Measurements from ENCODE around the gene SLC7A7. TPM values are rescaled to one million over a fixed set of nuclear protein-coding genes. Genes with fewer than 3 reads are reported as not detected.
A peak's percentile ranks its signal among the peaks of the same experiment; 100 is the strongest.

SLC7A7 gene
- total and polyA plus RNA-seq, 12 donors, result 1.1 to 16.1 (median 2.8) TPM

DNA sequence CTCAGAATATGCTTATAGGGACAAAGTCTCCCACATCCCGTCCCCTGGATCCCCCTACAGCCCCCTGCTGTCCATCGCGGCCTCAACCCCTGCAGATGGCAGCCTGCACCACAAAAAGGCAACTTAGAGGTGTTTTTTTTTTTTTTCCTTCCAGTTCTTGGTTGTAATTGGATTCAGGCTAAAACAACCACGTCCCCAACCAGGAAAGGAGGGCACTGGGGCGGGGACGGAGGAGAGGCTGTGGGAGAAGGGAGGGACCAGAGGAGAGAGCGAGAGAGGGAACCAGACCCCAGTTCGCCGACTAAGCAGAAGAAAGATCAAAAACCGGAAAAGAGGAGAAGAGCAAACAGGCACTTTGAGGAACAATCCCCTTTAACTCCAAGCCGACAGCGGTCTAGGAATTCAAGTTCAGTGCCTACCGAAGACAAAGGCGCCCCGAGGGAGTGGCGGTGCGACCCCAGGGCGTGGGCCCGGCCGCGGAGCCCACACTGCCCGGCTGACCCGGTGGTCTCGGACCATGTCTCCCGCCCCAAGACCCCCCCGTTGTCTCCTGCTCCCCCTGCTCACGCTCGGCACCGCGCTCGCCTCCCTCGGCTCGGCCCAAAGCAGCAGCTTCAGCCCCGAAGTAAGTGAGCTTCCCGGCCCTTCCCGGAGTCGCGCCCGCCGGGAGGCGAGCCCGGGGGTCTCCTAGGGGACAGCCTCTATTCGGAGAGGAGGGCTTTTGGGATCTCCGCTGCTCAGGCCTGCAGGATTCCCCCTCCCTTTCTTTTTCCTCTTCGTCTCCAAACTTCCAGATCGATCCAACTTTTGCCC, 21.3 kb upstream of the SLC7A7 start, which contains the start of gene MMP14:
Gene MMP14, plus strand, starts transcription at position 285 of the 813 bp plus-strand sequence. Its CDS starts 233 bp downstream, at position 518.
- TF ChIP-seq, protein P1, sequence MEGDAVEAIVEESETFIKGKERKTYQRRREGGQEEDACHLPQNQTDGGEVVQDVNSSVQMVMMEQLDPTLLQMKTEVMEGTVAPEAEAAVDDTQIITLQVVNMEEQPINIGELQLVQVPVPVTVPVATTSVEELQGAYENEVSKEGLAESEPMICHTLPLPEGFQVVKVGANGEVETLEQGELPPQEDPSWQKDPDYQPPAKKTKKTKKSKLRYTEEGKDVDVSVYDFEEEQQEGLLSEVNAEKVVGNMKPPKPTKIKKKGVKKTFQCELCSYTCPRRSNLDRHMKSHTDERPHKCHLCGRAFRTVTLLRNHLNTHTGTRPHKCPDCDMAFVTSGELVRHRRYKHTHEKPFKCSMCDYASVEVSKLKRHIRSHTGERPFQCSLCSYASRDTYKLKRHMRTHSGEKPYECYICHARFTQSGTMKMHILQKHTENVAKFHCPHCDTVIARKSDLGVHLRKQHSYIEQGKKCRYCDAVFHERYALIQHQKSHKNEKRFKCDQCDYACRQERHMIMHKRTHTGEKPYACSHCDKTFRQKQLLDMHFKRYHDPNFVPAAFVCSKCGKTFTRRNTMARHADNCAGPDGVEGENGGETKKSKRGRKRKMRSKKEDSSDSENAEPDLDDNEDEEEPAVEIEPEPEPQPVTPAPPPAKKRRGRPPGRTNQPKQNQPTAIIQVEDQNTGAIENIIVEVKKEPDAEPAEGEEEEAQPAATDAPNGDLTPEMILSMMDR (IDR thresholded peaks at IDR 0.05), result peak in 8 of 9 donors; percentile 23 to 71 (median 42)
- intact Hi-C loops (cut with DNase I), result loop anchor here in 3 of 10 donors (1.0 to 2.0 kb wide), 3 partner anchors 7 to 16 kb away; partner anchors contain the start of gene MRPL52 (in 1 of the 3)
- H3K9me3 ChIP-seq, result no peaks in the 10 kb centered on the region
- peaks cover 7 to 47% (median 30%) of the 10 kb centered on the region in 9 donors for H3K4me1 ChIP-seq
- H3K27me3 ChIP-seq, result peaks cover 0 to 9% (median 0%) of the 10 kb centered on the region in 7 donors
- ATAC-seq (peak; percentile 74 to 88 (median 81)), DNase-seq (peak; percentile 76 to 77)
- H3K36me3 ChIP-seq, result peaks cover 0 to 49% (median under 1%) of the 10 kb centered on the region in 9 donors
- 1% methylated on average over 46 of the region's 46 CpGs for WGBS, 2 donors
- peak within 1 kb of the TSS; percentile 86 to 98 (median 94) for H3K27ac ChIP-seq
- H3K4me3 ChIP-seq, result peak within 1 kb of the TSS; percentile 59 to 96 (median 88)

DNA sequence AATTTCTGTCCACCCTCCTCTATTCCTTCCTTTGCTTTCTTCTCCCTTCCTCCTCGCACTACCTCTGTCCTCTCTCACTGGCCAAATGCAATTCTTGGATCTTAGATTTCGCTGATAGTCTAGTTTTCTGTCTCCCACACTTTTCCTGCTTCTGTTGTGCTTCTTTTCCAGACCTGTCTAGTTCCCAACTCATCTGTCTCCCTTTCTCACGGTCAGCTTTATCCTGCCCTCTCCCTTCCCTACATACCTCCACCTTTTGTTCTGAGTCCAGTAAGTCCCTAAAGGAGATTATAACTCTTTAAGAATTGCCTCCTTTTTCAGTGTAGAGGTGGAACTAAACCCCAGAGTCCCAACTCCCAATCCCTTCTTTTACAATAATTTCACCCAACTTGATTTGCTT, 20.3 kb upstream of the SLC7A7 start:
- peaks cover 0 to 9% (median 0%) of the 10 kb centered on the region in 7 donors for H3K27me3 ChIP-seq
- peaks cover 7 to 44% (median 34%) of the 10 kb centered on the region in 9 donors for H3K4me1 ChIP-seq
- no peak overlapping the region for H3K4me3 ChIP-seq
- intact Hi-C loops (cut with DNase I), result no loop called here
- no peak for ATAC-seq
- peaks cover 0 to 43% (median 0%) of the 10 kb centered on the region in 9 donors for H3K36me3 ChIP-seq
- H3K27ac ChIP-seq, result peak overlapping the region in 6 of 10 donors; percentile 91 to 97 (median 94)
- TF ChIP-seq, protein P1 (IDR thresholded peaks at IDR 0.05), result no peak
- no peaks in the 10 kb centered on the region for H3K9me3 ChIP-seq
- 71 to 79% methylated on average over 3 of the region's 3 CpGs for WGBS, 2 donors
- no peak for DNase-seq

DNA sequence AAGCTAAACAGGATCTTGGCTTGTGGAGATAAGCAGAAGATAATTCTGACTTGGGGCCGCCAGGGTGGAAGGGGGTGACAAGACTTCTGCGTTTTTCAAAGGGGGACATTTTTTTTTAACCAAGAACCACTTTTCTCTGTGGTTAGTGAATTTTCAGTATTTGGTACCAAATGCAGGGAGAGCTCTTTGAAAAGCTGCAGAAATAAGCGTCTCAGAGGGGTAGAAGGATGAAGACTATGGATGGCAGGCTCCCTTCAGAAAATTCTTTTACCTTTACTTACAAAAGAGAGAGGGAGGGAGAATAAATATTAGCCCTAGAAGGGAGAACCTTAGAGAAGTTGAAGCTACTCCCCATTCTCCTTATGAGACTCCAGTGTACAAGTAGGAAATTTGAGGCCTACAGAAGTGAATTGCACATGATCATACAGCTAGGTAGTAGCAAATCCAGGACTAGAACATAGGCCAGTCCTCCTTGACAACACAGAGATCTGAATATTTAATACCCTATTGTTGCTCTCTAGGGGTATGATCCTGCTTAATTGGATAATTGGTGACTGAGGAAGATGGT, 15.3 kb upstream of the SLC7A7 start:
- H3K4me1 ChIP-seq, result peaks cover 0 to 16% (median 10%) of the 10 kb centered on the region in 9 donors
- H3K4me3 ChIP-seq, result peak overlapping the region in 9 of 10 donors; percentile 63 to 94 (median 82)
- H3K36me3 ChIP-seq, result peaks cover 0 to 38% (median 0%) of the 10 kb centered on the region in 9 donors
- ATAC-seq, result no peak
- no peak for DNase-seq
- TF ChIP-seq, protein P1 (IDR thresholded peaks at IDR 0.05), result no peak
- no peaks in the 10 kb centered on the region for H3K27me3 ChIP-seq
- WGBS, 2 donors, result 23 to 24% methylated on average over 3 of the region's 3 CpGs
- no peaks in the 10 kb centered on the region for H3K9me3 ChIP-seq
- intact Hi-C loops (cut with DNase I), result no loop called here
- peak overlapping the region in 5 of 10 donors; percentile 78 to 92 (median 81) for H3K27ac ChIP-seq
